Mesenchymal stem cell (in vitro differentiated cells and primary cell): Measurements from ENCODE around the gene ARID1B.

Experiments used
- DNase-seq: peaks from one replicate; pipeline ENCODE4 v3.0.0-alpha.2; 2013
- H2AFZ ChIP-seq: one replicate; pipeline ENCODE4 v1.6.1; 2013; ENCODE audit warnings: low read depth, mild to moderate bottlenecking, control low read depth, inconsistent platforms, low read length, moderate library complexity
- H2AK5ac ChIP-seq: 2 replicates; pipeline ENCODE4 v1.6.1; 2013; ENCODE audit warnings: low read length, moderate library complexity, mild to moderate bottlenecking, inconsistent platforms; ENCODE audit not compliant: severe bottlenecking
- H2BK120ac ChIP-seq: one replicate; pipeline ENCODE4 v1.6.1; 2013; ENCODE audit warnings: low read depth, mild to moderate bottlenecking, inconsistent platforms, low read length, moderate library complexity
- H2BK12ac ChIP-seq, 2 experiments: one replicate each; pipeline ENCODE4 v1.6.1; 2013; ENCODE audit warnings: inconsistent platforms in 2 of 2, low read length in 2 of 2, mild to moderate bottlenecking in 2 of 2, moderate library complexity in 2 of 2, control low read depth in 1 of 2
- H2BK15ac ChIP-seq: one replicate; pipeline ENCODE4 v1.6.1; 2013; ENCODE audit warnings: mild to moderate bottlenecking, low read depth, inconsistent platforms; ENCODE audit not compliant: poor library complexity, severe bottlenecking
- H2BK5ac ChIP-seq: 2 replicates; pipeline ENCODE4 v1.6.1; 2013; ENCODE audit warnings: low read depth, mild to moderate bottlenecking, low read length, control low read depth, inconsistent platforms; ENCODE audit not compliant: poor library complexity, severe bottlenecking
- H3K14ac ChIP-seq, 2 experiments: one replicate each; pipeline ENCODE4 v1.6.1; 2013; ENCODE audit warnings: inconsistent platforms in 2 of 2, low read length in 2 of 2, control low read depth in 1 of 2, mild to moderate bottlenecking in 1 of 2, moderate library complexity in 1 of 2
- H3K18ac ChIP-seq, 2 experiments: one replicate each; pipeline ENCODE4 v1.6.1; 2013; ENCODE audit warnings: inconsistent platforms in 2 of 2, low read length in 2 of 2, control low read depth in 1 of 2, low read depth in 1 of 2, mild to moderate bottlenecking in 1 of 2
- H3K23ac ChIP-seq, 2 experiments: one replicate each; pipeline ENCODE4 v1.6.1; 2013; ENCODE audit warnings: inconsistent platforms in 2 of 2, low read length in 2 of 2, mild to moderate bottlenecking in 2 of 2, moderate library complexity in 2 of 2, control low read depth in 1 of 2
- H3K27ac ChIP-seq: 2 replicates; pipeline ENCODE4 v1.5.1; 2013; ENCODE audit warnings: mild to moderate bottlenecking, moderate library complexity, low read length, control low read depth, inconsistent platforms; ENCODE audit not compliant: poor library complexity, severe bottlenecking
- H3K27me3 ChIP-seq, 2 experiments: 2 replicates each; pipeline versions ENCODE4 v1.6.1 to v1.7.0; 2013; ENCODE audit warnings: low read length in 2 of 2, mild to moderate bottlenecking in 2 of 2, moderate library complexity in 2 of 2, control low read depth in 1 of 2, inconsistent platforms in 1 of 2; ENCODE audit not compliant: control insufficient read depth in 1 of 2, insufficient read depth in 1 of 2
- H3K36me3 ChIP-seq, 2 experiments: 2 replicates each; pipeline versions ENCODE4 v1.6.1 to v1.7.0; 2013; ENCODE audit warnings: low read length in 2 of 2, control low read depth in 1 of 2, inconsistent platforms in 1 of 2, low read depth in 1 of 2, mild to moderate bottlenecking in 1 of 2; ENCODE audit not compliant: insufficient read depth in 2 of 2, control insufficient read depth in 1 of 2
- H3K4ac ChIP-seq, 2 experiments: one replicate each; pipeline ENCODE4 v1.6.1; 2013; ENCODE audit warnings: inconsistent platforms in 2 of 2, low read length in 2 of 2, mild to moderate bottlenecking in 2 of 2, moderate library complexity in 2 of 2, control low read depth in 1 of 2, low read depth in 1 of 2
- H3K4me1 ChIP-seq: 2 replicates; pipeline ENCODE4 v1.6.1; 2013; ENCODE audit warnings: low read depth, low read length, control low read depth; ENCODE audit not compliant: control insufficient read depth, insufficient read depth
- H3K4me2 ChIP-seq: 2 replicates; pipeline ENCODE4 v1.6.1; 2013; ENCODE audit warnings: low read length, mild to moderate bottlenecking, inconsistent platforms; ENCODE audit not compliant: poor library complexity, severe bottlenecking
- H3K4me3 ChIP-seq, 2 experiments: 2 replicates each; pipeline versions ENCODE4 v1.5.1 to v1.7.0; 2013; ENCODE audit warnings: low read length in 2 of 2, mild to moderate bottlenecking in 2 of 2, control low read depth in 1 of 2, low read depth in 1 of 2; ENCODE audit not compliant: insufficient read depth in 1 of 2
- H3K79me1 ChIP-seq: replicated peaks from 2 replicates; pipeline ENCODE4 v1.6.1; 2013; ENCODE audit warnings: mild to moderate bottlenecking, control low read depth, low read length, inconsistent platforms; ENCODE audit not compliant: poor library complexity, severe bottlenecking
- H3K9ac ChIP-seq: 2 replicates; pipeline ENCODE4 v1.7.0; 2013; ENCODE audit warnings: mild to moderate bottlenecking, low read length, moderate library complexity
- H3K9me3 ChIP-seq: 2 replicates; pipeline ENCODE4 v1.7.0; 2013; ENCODE audit warnings: mild to moderate bottlenecking, low read length; ENCODE audit not compliant: control insufficient read depth
- H4K8ac ChIP-seq: one replicate; pipeline ENCODE4 v1.6.1; 2013; ENCODE audit warnings: inconsistent platforms, mild to moderate bottlenecking, low read length, moderate library complexity
- H4K91ac ChIP-seq: one replicate; pipeline ENCODE4 v1.6.1; 2013; ENCODE audit warnings: mild to moderate bottlenecking, low read length, inconsistent platforms
- WGBS: methylation state at CpG from one replicate; pipeline ENCODE4 v1.1.7; 2013; ENCODE audit warnings: mixed read lengths; 5-methylcytosine and 5-hydroxymethylcytosine counted together

The ARID1B gene

DNA sequence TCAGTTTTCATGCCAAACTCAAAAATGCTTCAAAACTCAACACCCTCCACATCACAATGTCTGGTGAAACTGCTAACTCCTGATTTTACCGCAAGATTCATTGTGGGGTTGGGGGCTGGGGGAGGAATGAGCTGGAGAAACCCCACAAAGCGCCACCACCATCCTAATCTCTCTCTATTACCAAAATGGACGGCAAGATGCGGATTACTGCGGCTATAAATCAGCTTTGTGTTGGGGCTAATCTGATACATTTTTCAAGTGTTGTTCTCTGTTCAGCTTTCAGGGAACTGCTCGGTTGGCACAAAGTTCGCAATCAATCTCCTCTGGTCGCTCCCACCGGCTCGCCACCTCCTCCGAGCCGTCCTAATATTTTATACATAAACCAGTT, 462.5 kb downstream of the ARID1B start:
- no peak overlapping the region for H3K14ac ChIP-seq
- no peak overlapping the region for H3K23ac ChIP-seq
- H3K4ac ChIP-seq = no peak overlapping the region
- DNase-seq = no peak
- H3K4me3 ChIP-seq = peak overlapping the region in 1 of 2 experiments; percentile 68
- no peak overlapping the region for H2AK5ac ChIP-seq
- no peak overlapping the region for H4K8ac ChIP-seq
- no peak overlapping the region for H3K27ac ChIP-seq
- no peak overlapping the region for H3K4me2 ChIP-seq
- no peak overlapping the region for H2BK15ac ChIP-seq
- peaks cover 5 to 56% of the 10 kb centered on the region in 2 experiments for H3K27me3 ChIP-seq
- no peak overlapping the region for H2BK5ac ChIP-seq
- no peaks in the 10 kb centered on the region for H3K9me3 ChIP-seq
- H2BK12ac ChIP-seq = no peak overlapping the region
- no peak overlapping the region for H3K18ac ChIP-seq
- no peak overlapping the region for H4K91ac ChIP-seq
- no peak overlapping the region for H2BK120ac ChIP-seq
- 92% methylated on average over 12 of the region's 12 CpGs for WGBS
- H3K4me1 ChIP-seq = peaks cover 23% of the 10 kb centered on the region
- H2AFZ ChIP-seq = no peak overlapping the region
- H3K79me1 ChIP-seq = no peaks in the 10 kb centered on the region
- no peaks in the 10 kb centered on the region for H3K36me3 ChIP-seq
- H3K9ac ChIP-seq = peak overlapping the region; percentile 87

DNA sequence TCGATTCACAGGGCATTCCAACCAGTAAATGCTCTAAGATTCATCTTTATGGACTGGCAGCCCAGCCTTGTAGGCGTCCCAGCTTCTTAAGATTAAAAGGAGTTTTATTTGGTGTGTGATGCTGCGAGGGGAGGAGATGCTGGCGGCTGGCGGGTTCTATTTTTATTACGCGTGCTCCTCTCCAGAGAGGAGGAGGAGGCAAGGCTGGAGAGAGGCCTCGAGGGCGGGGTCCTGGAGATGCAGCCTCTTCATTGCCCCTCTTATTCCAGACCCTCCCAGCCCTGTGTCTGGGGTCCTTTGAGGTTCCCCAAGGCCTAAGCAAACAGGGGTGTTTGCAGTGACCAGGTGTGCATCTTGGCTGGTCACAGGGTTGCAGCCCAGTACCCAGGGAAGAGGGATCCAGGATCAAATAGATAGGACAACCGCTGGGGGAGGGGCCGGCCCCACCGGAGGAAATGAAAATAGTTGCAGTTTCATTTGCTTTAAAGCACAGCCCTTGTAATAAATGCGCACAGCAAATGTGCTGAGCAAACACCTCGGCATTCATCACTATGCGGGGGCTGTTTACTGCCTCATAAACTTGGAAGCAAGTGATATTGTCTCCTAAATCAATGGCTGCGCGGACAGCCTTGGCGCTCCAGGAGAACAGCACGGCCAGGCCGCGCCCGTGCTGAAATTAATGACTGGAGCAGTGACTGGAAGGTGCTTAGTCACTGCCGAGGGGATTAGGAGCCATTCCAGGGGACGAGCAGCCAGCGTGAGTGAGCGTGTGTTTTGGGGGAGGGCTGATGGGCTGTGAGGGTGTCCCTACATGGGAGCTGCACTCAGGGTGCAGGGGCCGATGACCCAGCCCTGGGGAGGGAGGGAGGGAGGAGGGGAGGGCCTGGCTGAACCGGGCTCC, 463.1 kb downstream of the ARID1B start:
- WGBS = 64% methylated on average over 25 of the region's 28 CpGs
- H3K27ac ChIP-seq = no peak overlapping the region
- H3K23ac ChIP-seq = no peak overlapping the region
- no peak overlapping the region for H4K8ac ChIP-seq
- H3K27me3 ChIP-seq = peaks cover 0 to 50% of the 10 kb centered on the region in 2 experiments
- H2AK5ac ChIP-seq = no peak overlapping the region
- H3K4ac ChIP-seq = no peak overlapping the region
- peak overlapping the region; percentile 87 for H3K9ac ChIP-seq
- no peak overlapping the region for H2BK5ac ChIP-seq
- H2BK15ac ChIP-seq = peak overlapping the region; percentile 15
- DNase-seq = peak; percentile 25
- no peaks in the 10 kb centered on the region for H3K79me1 ChIP-seq
- no peaks in the 10 kb centered on the region for H3K36me3 ChIP-seq
- H2AFZ ChIP-seq = no peak overlapping the region
- H3K4me1 ChIP-seq = peaks cover 20% of the 10 kb centered on the region
- no peak overlapping the region for H3K4me2 ChIP-seq
- no peak overlapping the region for H4K91ac ChIP-seq
- H3K14ac ChIP-seq = no peak overlapping the region
- no peak overlapping the region for H3K18ac ChIP-seq
- H3K9me3 ChIP-seq = no peaks in the 10 kb centered on the region
- H2BK120ac ChIP-seq = no peak overlapping the region
- H2BK12ac ChIP-seq = no peak overlapping the region
- peak overlapping the region in 1 of 2 experiments; percentile 68 for H3K4me3 ChIP-seq

DNA sequence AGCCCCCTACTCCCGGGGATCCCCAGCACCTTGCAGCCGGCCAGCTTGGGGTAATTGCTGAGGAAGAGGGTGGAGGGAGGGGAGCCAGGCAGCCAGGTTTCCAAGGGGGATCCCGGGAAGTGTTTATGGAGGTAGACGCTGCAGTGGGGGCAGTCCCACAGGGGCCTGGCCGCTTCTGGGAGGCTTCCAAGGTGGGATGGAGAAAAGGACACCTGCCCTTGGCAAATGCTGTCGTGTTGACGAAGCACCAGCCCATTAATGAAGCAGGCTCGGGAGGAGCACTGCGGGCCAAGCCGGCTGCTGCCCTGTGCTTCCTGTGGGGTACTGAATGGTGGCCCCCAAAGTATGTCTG, 463.8 kb downstream of the ARID1B start:
- Histone ChIP-seq H3K18ac (no peak overlapping the region), H3K9ac (peak overlapping the region; percentile 87), H2BK120ac (no peak overlapping the region)

DNA sequence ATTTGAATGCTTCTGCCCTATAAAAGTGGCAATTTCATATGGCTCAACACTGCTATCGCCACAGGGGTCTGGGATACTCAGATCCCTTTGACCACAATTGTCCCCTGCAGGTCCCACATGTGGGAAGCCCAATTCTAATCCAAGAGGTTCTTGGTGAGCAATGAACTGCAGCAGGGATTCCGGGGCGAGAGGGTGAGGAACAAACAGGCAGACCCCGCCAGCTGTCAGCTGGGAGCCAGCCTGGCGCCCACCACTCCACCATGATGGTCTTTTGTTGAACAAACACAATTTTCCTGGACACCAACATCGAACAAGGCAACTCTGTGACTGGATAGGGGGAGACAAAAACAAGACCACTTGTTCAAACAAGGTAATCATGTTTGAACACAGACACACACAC, 465.6 kb downstream of the ARID1B start:
- H2AK5ac ChIP-seq = no peak overlapping the region
- no peak overlapping the region for H3K18ac ChIP-seq
- DNase-seq = no peak
- no peaks in the 10 kb centered on the region for H3K36me3 ChIP-seq
- H2AFZ ChIP-seq = no peak overlapping the region
- no peaks in the 10 kb centered on the region for H3K9me3 ChIP-seq
- H3K4me2 ChIP-seq = no peak overlapping the region
- H2BK15ac ChIP-seq = no peak overlapping the region
- no peaks in the 10 kb centered on the region for H3K79me1 ChIP-seq
- 81% methylated on average over 6 of the region's 6 CpGs for WGBS
- H3K9ac ChIP-seq = no peak overlapping the region
- H2BK5ac ChIP-seq = no peak overlapping the region
- no peak overlapping the region for H3K27ac ChIP-seq
- H4K8ac ChIP-seq = no peak overlapping the region
- no peak overlapping the region for H3K14ac ChIP-seq
- no peak overlapping the region for H2BK120ac ChIP-seq
- H3K23ac ChIP-seq = no peak overlapping the region
- H3K4me3 ChIP-seq = no peak overlapping the region
- no peak overlapping the region for H2BK12ac ChIP-seq
- H3K27me3 ChIP-seq = peaks cover 0 to 38% of the 10 kb centered on the region in 2 experiments
- H3K4ac ChIP-seq = no peak overlapping the region
- peaks cover 5% of the 10 kb centered on the region for H3K4me1 ChIP-seq
- no peak overlapping the region for H4K91ac ChIP-seq

More for the DNA sequence above, 463.8 kb downstream of the ARID1B start:
- Histone ChIP-seq H2AK5ac (no peak overlapping the region), H3K4ac (no peak overlapping the region), H4K91ac (no peak overlapping the region), H4K8ac (no peak overlapping the region), H2AFZ (no peak overlapping the region), H3K4me1 (peaks cover 14% of the 10 kb centered on the region), H3K27ac (no peak overlapping the region), H3K27me3 (peaks cover 0 to 44% of the 10 kb centered on the region in 2 experiments), H2BK15ac (no peak overlapping the region), H2BK5ac (no peak overlapping the region), H3K14ac (no peak overlapping the region), H3K79me1 (no peaks in the 10 kb centered on the region), H3K23ac (no peak overlapping the region), H2BK12ac (no peak overlapping the region), H3K36me3 (no peaks in the 10 kb centered on the region), H3K4me3 (peak overlapping the region in 1 of 2 experiments; percentile 68), H3K9me3 (no peaks in the 10 kb centered on the region), H3K4me2 (no peak overlapping the region)
- WGBS = 94% methylated on average over 8 of the region's 10 CpGs
- no peak for DNase-seq
